ENCODE results near the gene ABCB6.

The ABCB6 gene

GRCh38 chr2:219206328-219207133 is 12.2 kb downstream of the ABCB6 start, which contains the start of gene ZFAND2B:
Gene ZFAND2B, plus strand, starts transcription at chr2:219206782. Its CDS starts 206 bp downstream, at chr2:219206988.
- peak within 1 kb of the TSS; percentile 73 for H3K27ac ChIP-seq (ENCODE audit: low read depth, low read length)
- H3K4me3 ChIP-seq (ENCODE audit: insufficient read depth, low read length, poor library complexity, severe bottlenecking), result peak within 1 kb of the TSS; percentile 60

GRCh38 chr2:219205981-219206327 is 12.8 kb downstream of the ABCB6 start:
- Histone ChIP-seq H2AFZ (ENCODE audit: low read depth, low read length, severe bottlenecking) (peak overlapping the region; percentile 82), H3K27ac (ENCODE audit: low read depth, low read length) (peak overlapping the region; percentile 48), H3K9ac (ENCODE audit: low read length) (peak overlapping the region; percentile 68), H3K4me2 (ENCODE audit: low read depth, low read length, poor library complexity, severe bottlenecking) (peak overlapping the region; percentile 79), H3F3A (ENCODE audit: insufficient read depth) (no peaks in the 10 kb centered on the region), H3K79me2 (ENCODE audit: insufficient read depth, low read length) (no peaks in the 10 kb centered on the region), H3K9me3 (ENCODE audit: insufficient read depth, low read length) (no peaks in the 10 kb centered on the region), H3K9me2 (replicated peaks; ENCODE audit: insufficient read depth, low read length) (no peaks in the 10 kb centered on the region), H4K20me1 (ENCODE audit: low read depth, low read length) (no peaks in the 10 kb centered on the region), H3K36me3 (ENCODE audit: low read length) (no peaks in the 10 kb centered on the region), H3K27me3 (ENCODE audit: low read length) (no peaks in the 10 kb centered on the region), H3K4me3 (ENCODE audit: insufficient read depth, low read length, poor library complexity, severe bottlenecking) (peak overlapping the region; percentile 60)
- TF ChIP-seq CTCF (IDR thresholded peaks at IDR 0.05; ENCODE audit: insufficient read depth, low read length, poor library complexity, severe bottlenecking), result no peak
- TF ChIP-seq EZH2phosphoT487 (conservative IDR thresholded peaks at IDR 0.05; ENCODE audit: low read length), result no peak

More at GRCh38 chr2:219206328-219207133, 12.2 kb downstream of the ABCB6 start, which contains the start of gene ZFAND2B:
- Histone ChIP-seq H3K9me3 (ENCODE audit: insufficient read depth, low read length) (no peaks in the 10 kb centered on the region), H3K9ac (ENCODE audit: low read length) (peak within 1 kb of the TSS; percentile 68), H3K27me3 (ENCODE audit: low read length) (no peaks in the 10 kb centered on the region), H3K4me2 (ENCODE audit: low read depth, low read length, poor library complexity, severe bottlenecking) (peak within 1 kb of the TSS; percentile 79), H3K36me3 (ENCODE audit: low read length) (no peaks in the 10 kb centered on the region), H3F3A (ENCODE audit: insufficient read depth) (no peaks in the 10 kb centered on the region), H4K20me1 (ENCODE audit: low read depth, low read length) (no peaks in the 10 kb centered on the region), H3K9me2 (replicated peaks; ENCODE audit: insufficient read depth, low read length) (no peaks in the 10 kb centered on the region), H2AFZ (ENCODE audit: low read depth, low read length, severe bottlenecking) (peak within 1 kb of the TSS; percentile 82), H3K79me2 (ENCODE audit: insufficient read depth, low read length) (no peaks in the 10 kb centered on the region)
- TF ChIP-seq CTCF (IDR thresholded peaks at IDR 0.05; ENCODE audit: insufficient read depth, low read length, poor library complexity, severe bottlenecking), result no peak
- no peak for TF ChIP-seq EZH2phosphoT487 (conservative IDR thresholded peaks at IDR 0.05; ENCODE audit: low read length)

- Histone ChIP-seq H2AFZ (ENCODE audit: low read depth, low read length, severe bottlenecking) (no peak overlapping the region), H3K27ac (ENCODE audit: low read depth, low read length) (no peak overlapping the region), H3K9ac (ENCODE audit: low read length) (no peak overlapping the region), H3K9me2 (replicated peaks; ENCODE audit: insufficient read depth, low read length) (no peaks in the 10 kb centered on the region), H3K79me2 (ENCODE audit: insufficient read depth, low read length) (no peaks in the 10 kb centered on the region), H3K36me3 (ENCODE audit: low read length) (no peaks in the 10 kb centered on the region), H3K4me2 (ENCODE audit: low read depth, low read length, poor library complexity, severe bottlenecking) (no peak overlapping the region), H4K20me1 (ENCODE audit: low read depth, low read length) (no peaks in the 10 kb centered on the region), H3K4me3 (ENCODE audit: insufficient read depth, low read length, poor library complexity, severe bottlenecking) (no peak overlapping the region), H3F3A (ENCODE audit: insufficient read depth) (no peaks in the 10 kb centered on the region), H3K27me3 (ENCODE audit: low read length) (no peaks in the 10 kb centered on the region), H3K9me3 (ENCODE audit: insufficient read depth, low read length) (no peaks in the 10 kb centered on the region)
- TF ChIP-seq CTCF (IDR thresholded peaks at IDR 0.05; ENCODE audit: insufficient read depth, low read length, poor library complexity, severe bottlenecking), result no peak
- no peak for TF ChIP-seq EZH2phosphoT487 (conservative IDR thresholded peaks at IDR 0.05; ENCODE audit: low read length)
Measured at GRCh38 chr2:219205165-219205538, 13.6 kb downstream of the ABCB6 start.
